GM12878 (cell line): ENCODE measurements around the gene AKAP5. TPM values are rescaled to one million over a fixed set of nuclear protein-coding genes. Genes with fewer than 3 reads are reported as not detected.

Source experiments
- ATAC-seq: fragments of 200-7000 bp; cut with Tn5 transposase; 3 replicates; pipeline ENCODE4 v1.9.1; 2020; ENCODE audit warnings: mild to moderate bottlenecking, moderate library complexity
- BruUV-seq: library from RNA; stranded (reverse); fragments of 400-500 nt; replicated peaks from 2 replicates; lab custom pipeline; 2021; lab: Mats Ljungman, UMichigan
- CTCF ChIA-PET: fragments of 300-600 bp; sonication (Branson Sonifier 250); formaldehyde crosslinking; extraction: SDS; loops from one replicate; lab custom pipeline; 2021; ENCODE audit warnings: inconsistent platforms; lab: Yijun Ruan, JAX
- POLR2A ChIA-PET: fragments of 350-600 bp; formaldehyde crosslinking; extraction: SDS; loops from one replicate; lab custom pipeline; 2021; ENCODE audit warnings: inconsistent platforms; lab: Charles Lee
- RAD21 ChIA-PET: fragments of 300-600 bp; sonication (Branson Sonifier 250); formaldehyde crosslinking; loops from one replicate; lab custom pipeline; 2023; ENCODE audit warnings: antibody characterized with exemption; ENCODE audit not compliant: unreplicated experiment; lab: Charles Lee
- SMC1A ChIA-PET: fragments of 300-600 bp; sonication (Branson Sonifier 250); formaldehyde crosslinking; loops from one replicate; lab custom pipeline; 2023; ENCODE audit not compliant: unreplicated experiment, uncharacterized antibody; lab: Charles Lee
- DNase-seq: peaks from one replicate; pipeline ENCODE4 v3.0.0-alpha.2; 2011; ENCODE audit warnings: low read depth, low spot score
- FAIRE-seq: peaks from 3 replicates; lab custom pipeline; 2011; peaks lifted over from hg19 to GRCh38; lab: Jason Lieb, UNC
- H2AFZ ChIP-seq: 2 replicates; pipeline ENCODE4 v1.6.0; 2011; ENCODE audit warnings: low read depth, low read length, control low read depth; ENCODE audit not compliant: control insufficient read depth
- H3K27ac ChIP-seq: 2 replicates; pipeline ENCODE4 v1.5.1; 2011; ENCODE audit warnings: control low read depth; ENCODE audit not compliant: control insufficient read depth, insufficient read depth
- H3K27me3 ChIP-seq, 2 experiments: replicated peaks in 1 of 2; 2 replicates each; pipeline versions ENCODE4 v1.6.0 to v1.6.1; 2011; ENCODE audit warnings: low read length in 1 of 2; ENCODE audit not compliant: control insufficient read depth in 2 of 2, insufficient read depth in 2 of 2
- H3K36me3 ChIP-seq, 2 experiments: 2 replicates each; pipeline ENCODE4 v1.5.1; 2011; ENCODE audit warnings: low read length in 1 of 2; ENCODE audit not compliant: control insufficient read depth in 2 of 2, insufficient read depth in 2 of 2
- H3K4me1 ChIP-seq: 2 replicates; pipeline ENCODE4 v1.6.1; 2011; ENCODE audit warnings: mild to moderate bottlenecking, low read length, moderate library complexity, mixed read lengths; ENCODE audit not compliant: control insufficient read depth, insufficient read depth
- H3K4me2 ChIP-seq: 2 replicates; pipeline ENCODE4 v1.6.0; 2011; ENCODE audit warnings: control low read depth; ENCODE audit not compliant: control insufficient read depth, insufficient read depth
- H3K4me3 ChIP-seq: fragments of 200-600 bp; sonication (generic); 2 replicates; pipeline ENCODE4 v1.5.1; 2016
- H3K79me2 ChIP-seq: 2 replicates; pipeline ENCODE4 v1.6.0; 2011; ENCODE audit warnings: low read length; ENCODE audit not compliant: control insufficient read depth, insufficient read depth
- H3K9ac ChIP-seq: 2 replicates; pipeline ENCODE4 v1.8.0; 2011; ENCODE audit warnings: low read length, control low read depth, mixed read lengths; ENCODE audit not compliant: control insufficient read depth, insufficient read depth
- H3K9me3 ChIP-seq: replicated peaks from 3 replicates; pipeline ENCODE4 v1.5.1; 2011; ENCODE audit warnings: mild to moderate bottlenecking, low read length; ENCODE audit not compliant: control insufficient read depth, insufficient read depth
- H4K20me1 ChIP-seq: 2 replicates; pipeline ENCODE4 v1.6.0; 2011; ENCODE audit not compliant: control insufficient read depth, insufficient read depth
- ATF7 ChIP-seq: fragments of 450-650 bp; IDR thresholded peaks from 2 replicates; pipeline ENCODE4 v1.6.1; 2016; ENCODE audit warnings: low read depth, mild to moderate bottlenecking
- CBFB ChIP-seq: IDR thresholded peaks from 2 replicates; pipeline ENCODE4 v1.6.1; 2016; ENCODE audit warnings: antibody characterized with exemption, low read depth
- CREM ChIP-seq: IDR thresholded peaks from 2 replicates; pipeline ENCODE4 v1.6.1; 2014; ENCODE audit warnings: antibody characterized with exemption, low read depth
- DPF2 ChIP-seq: fragments of 450-650 bp; IDR thresholded peaks from 2 replicates; pipeline ENCODE4 v1.6.1; 2017; ENCODE audit warnings: mild to moderate bottlenecking
- EP300 ChIP-seq, 2 experiments: fragments of 150-350 bp in 1 of 2; IDR thresholded peaks; 2 replicates each; pipeline ENCODE4 v1.6.1; 2011 to 2012; ENCODE audit warnings: low read depth in 2 of 2, low read length in 2 of 2, borderline replicate concordance in 1 of 2, improper control_type of control experiment in 1 of 2, inconsistent platforms in 1 of 2; ENCODE audit not compliant: control insufficient read depth in 1 of 2
- ESRRA ChIP-seq: IDR thresholded peaks from 2 replicates; pipeline ENCODE4 v1.6.1; 2012; ENCODE audit warnings: mild to moderate bottlenecking, low read length, improper control_type of control experiment
- FOS ChIP-seq: IDR thresholded peaks from 3 replicates; pipeline ENCODE4 v1.6.1; 2011; ENCODE audit warnings: borderline replicate concordance; ENCODE audit not compliant: insufficient read length; ENCODE audit errors: extremely low read depth
- FOXK2 ChIP-seq: fragments of 450-650 bp; IDR thresholded peaks from 2 replicates; pipeline ENCODE4 v1.6.1; 2017; ENCODE audit warnings: mild to moderate bottlenecking, moderate library complexity
- MYC ChIP-seq: IDR thresholded peaks from 2 replicates; pipeline ENCODE4 v1.6.1; 2011; ENCODE audit warnings: mild to moderate bottlenecking, low read length, moderate library complexity, inconsistent platforms; ENCODE audit not compliant: insufficient read depth, insufficient replicate concordance, insufficient read length, severe bottlenecking
- NFYA ChIP-seq: IDR thresholded peaks from 2 replicates; pipeline ENCODE4 v1.6.1; 2011; ENCODE audit warnings: low read depth, mild to moderate bottlenecking, low read length, improper control_type of control experiment, borderline replicate concordance
- NR2C2 ChIP-seq: IDR thresholded peaks from 2 replicates; pipeline ENCODE4 v1.6.1; 2011; ENCODE audit warnings: borderline replicate concordance, low read depth; ENCODE audit not compliant: control insufficient read depth, insufficient read length
- REST ChIP-seq: IDR thresholded peaks from 2 replicates; pipeline ENCODE4 v1.6.1; 2012; ENCODE audit warnings: mild to moderate bottlenecking, low read depth, low read length
- SMARCA5 ChIP-seq: fragments of 450-650 bp; IDR thresholded peaks from 2 replicates; pipeline ENCODE4 v1.6.1; 2017; ENCODE audit warnings: mild to moderate bottlenecking
- SUZ12 ChIP-seq: fragments of 200-600 bp; sonication (generic); IDR thresholded peaks from one replicate; pipeline ENCODE4 v1.6.1; 2018; ENCODE audit warnings: antibody characterized with exemption, mild to moderate bottlenecking; ENCODE audit not compliant: unreplicated experiment
- TAF1 ChIP-seq: IDR thresholded peaks from 2 replicates; pipeline ENCODE4 v1.6.1; 2011; ENCODE audit warnings: mild to moderate bottlenecking, low read depth, low read length, borderline replicate concordance
- TBL1XR1 ChIP-seq: IDR thresholded peaks from 2 replicates; pipeline ENCODE4 v1.6.1; 2012; ENCODE audit warnings: low read depth, low read length, improper control_type of control experiment
- USF1 ChIP-seq: IDR thresholded peaks from 2 replicates; pipeline ENCODE4 v1.6.1; 2011; ENCODE audit warnings: borderline replicate concordance, low read depth, mild to moderate bottlenecking, moderate library complexity, mixed read lengths, low read length; ENCODE audit not compliant: insufficient read depth; ENCODE audit errors: extremely low read length
- ZNF217 ChIP-seq: fragments of 450-650 bp; IDR thresholded peaks from 2 replicates; pipeline ENCODE4 v1.6.1; 2017; ENCODE audit warnings: antibody characterized with exemption, mild to moderate bottlenecking
- ZZZ3 ChIP-seq: IDR thresholded peaks from 2 replicates; pipeline ENCODE4 v1.6.1; 2011; ENCODE audit warnings: low read depth; ENCODE audit not compliant: control insufficient read depth, insufficient read length
- WGBS: methylation state at CpG from one replicate; pipeline ENCODE4 v1.1.6; 2016; ENCODE audit warnings: low lambda C conversion rate; ENCODE audit not compliant: insufficient replicate concordance, insufficient coverage; ENCODE audit errors: missing lambda C conversion rate; 5-methylcytosine and 5-hydroxymethylcytosine counted together
- in situ Hi-C: fragments of 300-500 bp; cut with MboI; formaldehyde crosslinking; loops from 9 replicates; pipeline ENCODE4 v1.14.3; 2018; ENCODE audit warnings: mixed read lengths
- intact Hi-C: fragments of 100-400 bp; cut with micrococcal nuclease; formaldehyde crosslinking; loops from one replicate; pipeline ENCODE4 v1.14.2; 2022; ENCODE audit not compliant: unreplicated experiment
- polyA plus RNA-seq, 11 experiments: library from polyadenylated mRNA; depleted of rRNA in 4 of 11; unstranded in 6 of 11; stranded (reverse) in 5 of 11; fragments of >200 nt; fragmentation: Nextera tagmentation in 4 of 11; fragmentation: Illumina TruSeq in 1 of 11; extraction: Ambion mirVana in 4 of 11; extraction: Trizol in 1 of 11; gene quantifications; 1 replicate in 1 of 11; 2 replicates in 10 of 11; pipeline versions ENCODE4 v1.2.1 to v1.2.3, GENCODE V29; 2011 to 2016; ENCODE audit warnings: inconsistent platforms in 2 of 11, missing spikeins in 2 of 11, low read depth in 1 of 11
- total RNA-seq, 4 experiments: library from RNA; depleted of rRNA in 3 of 4; stranded (reverse); fragments of >200 nt in 3 of 4; fragmentation: Illumina TruSeq in 1 of 4; extraction: Trizol in 1 of 4; gene quantifications; 2 replicates each; pipeline versions ENCODE4 v1.2.1 to v1.2.3, GENCODE V29; 2013 to 2021

The AKAP5 gene
- total and polyA plus RNA-seq, 10 of the 15 experiments (the other 5 are each of a cell fraction or from before 2014, with no cell fraction given): 0.45 to 5.1 (median 1.7) TPM

- TF ChIP-seq REST: no peak
These were observed 26.3 kb downstream of the AKAP5 start (continued) for GRCh38 chr14:64491637-64492036.

- H3K27me3 ChIP-seq: no peaks in the 10 kb centered on the region
- H3K4me1 ChIP-seq: no peaks in the 10 kb centered on the region
- peaks cover 0 to 16% of the 10 kb centered on the region in 2 experiments; a peak in 1 of 4 replicates for H3K36me3 ChIP-seq
- SMC1A ChIA-PET: interaction anchor here (0.9 to 6.4 kb wide), 3 partner anchors 8 to 30 kb away, joined by 4 to 51 read pairs (median 8); no protein-coding TSS in a partner anchor
- in situ Hi-C loops (no loop called here), intact Hi-C loops (no loop called here)
- FAIRE-seq (no peak), DNase-seq (no peak), ATAC-seq (no peak)
- RAD21 ChIA-PET: interaction anchor here (1.3 to 1.7 kb wide), 2 partner anchors 10 to 17 kb away, joined by 6 to 7 read pairs; no protein-coding TSS in a partner anchor
- 67% methylated on average over 3 of the region's 3 CpGs for WGBS
- no peak for TF ChIP-seq NR2C2
- TF ChIP-seq USF1: no peak
- TF ChIP-seq NFYA: no peak
- no peak for TF ChIP-seq FOS
- TF ChIP-seq ZZZ3: no peak
- TF ChIP-seq MYC: no peak
- TF ChIP-seq CBFB: no peak
- no peak for TF ChIP-seq ESRRA
- TF ChIP-seq TBL1XR1: no peak
- TF ChIP-seq CREM: no peak
- no peak for TF ChIP-seq TAF1
- TF ChIP-seq EP300 (IDR thresholded peaks at IDR 0.05; ENCODE audit: borderline replicate concordance in 1 of 2, control insufficient read depth in 1 of 2, low read depth in 2 of 2, low read length in 2 of 2): no peak
- no peak for TF ChIP-seq SUZ12
- no peak for TF ChIP-seq FOXK2
- TF ChIP-seq ATF7: no peak
- TF ChIP-seq DPF2: no peak
- no peak for TF ChIP-seq ZNF217
- no peak for TF ChIP-seq SMARCA5
- H2AFZ ChIP-seq: no peak overlapping the region
- no peak overlapping the region for H3K27ac ChIP-seq
- no TSS peak for BruUV-seq
- H3K9me3 ChIP-seq: no peaks in the 10 kb centered on the region
- CTCF ChIA-PET: interaction anchor here (0.6 to 6.3 kb wide), 7 partner anchors 9 to 1052 kb away, joined by 3 to 32 read pairs (median 4); no protein-coding TSS in a partner anchor
- POLR2A ChIA-PET: interaction anchor here (1.4 kb wide), 1 partner anchor 18 kb away, joined by 3 read pairs; no protein-coding TSS in a partner anchor
- H3K4me3 ChIP-seq: no peak overlapping the region
- H3K4me2 ChIP-seq: no peak overlapping the region
- no peaks in the 10 kb centered on the region for H4K20me1 ChIP-seq
- H3K79me2 ChIP-seq: peaks cover 31% of the 10 kb centered on the region
- no peak overlapping the region for H3K9ac ChIP-seq
These were observed 28.2 kb downstream of the AKAP5 start for GRCh38 chr14:64493455-64493854.
